ENCODE measurements around the gene BIN2. TPM values are rescaled to one million over a fixed set of nuclear protein-coding genes. Genes with fewer than 3 reads are reported as not detected.

The BIN2 gene
- total and polyA plus RNA-seq, 9 of the 15 experiments (the other 6 are each of a cell fraction or from before 2014, with no cell fraction given), result 0.04 to 0.39 (median 0.25) TPM; not detected in 1

GRCh38 chr12:51362747-51363342, 38.9 kb upstream of the BIN2 start (continued):
- TF ChIP-seq NONO (IDR thresholded peaks at IDR 0.05; ENCODE audit: low read depth in 2 of 2, low read length in 1 of 2), result no peak
- no peak for TF ChIP-seq ZNF561 (CRISPR knock-in tag; conservative IDR thresholded peaks at IDR 0.05)
- TF ChIP-seq RBBP5 (IDR thresholded peaks at IDR 0.05; ENCODE audit: borderline replicate concordance, insufficient read depth, low read length, poor library complexity, severe bottlenecking), result no peak
- no peak for TF ChIP-seq ZNF140 (CRISPR knock-in tag; IDR thresholded peaks at IDR 0.05)
- TF ChIP-seq TFAP4 (CRISPR knock-in tag; IDR thresholded peaks at IDR 0.05; ENCODE audit: borderline replicate concordance), result no peak
- TF ChIP-seq CXXC5 (CRISPR knock-in tag; IDR thresholded peaks at IDR 0.05), result peak; percentile 45; the same call in 1 of the 2 replicates
- no peak for TF ChIP-seq ZKSCAN3 (CRISPR knock-in tag; IDR thresholded peaks at IDR 0.05)
- no peak for TF ChIP-seq KHSRP (IDR thresholded peaks at IDR 0.05)
- TF ChIP-seq KDM4B (IDR thresholded peaks at IDR 0.05; ENCODE audit: borderline replicate concordance in 2 of 2, low read depth in 1 of 2), result no peak
- TF ChIP-seq ZNF507 (tag; conservative IDR thresholded peaks at IDR 0.05), result no peak
- no peak for TF ChIP-seq RERE (CRISPR knock-in tag; IDR thresholded peaks at IDR 0.05; ENCODE audit: borderline replicate concordance)
- TF ChIP-seq RBFOX2 (IDR thresholded peaks at IDR 0.05; ENCODE audit: low read depth, low read length), result no peak
- peak; percentile 90 for TF ChIP-seq TCF3 (CRISPR knock-in tag; IDR thresholded peaks at IDR 0.05)
- no peak for TF ChIP-seq THRAP3 (IDR thresholded peaks at IDR 0.05; ENCODE audit: borderline replicate concordance)
- TF ChIP-seq E2F5 (CRISPR knock-in tag; IDR thresholded peaks at IDR 0.05), result no peak
- no peak for TF ChIP-seq SP1 (CRISPR knock-in tag; IDR thresholded peaks at IDR 0.05)
- TF ChIP-seq HNRNPUL1 (IDR thresholded peaks at IDR 0.05; ENCODE audit: low read length), result no peak
- no peak for TF ChIP-seq NR1H2 (CRISPR knock-in tag; IDR thresholded peaks at IDR 0.05)
- TF ChIP-seq ZNF324 (CRISPR knock-in tag; IDR thresholded peaks at IDR 0.05), result no peak
- TF ChIP-seq TARDBP (IDR thresholded peaks at IDR 0.05), result no peak

Measured in K562 (cell line).